Mononuclear cell (primary cell): ENCODE results near the gene ADAMTS10. TPM values are rescaled to one million over a fixed set of nuclear protein-coding genes. Genes with fewer than 3 reads are reported as not detected.
"Not testable (repeated sequence)": the region's sequence is repeated elsewhere in the genome, so short reads cannot be mapped to it uniquely, and the experiment has no call there.

Experiments used
- H3K27me3 ChIP-seq: 2 replicates; pipeline ENCODE4 v1.6.0; 2011; ENCODE audit warnings: low read length, control low read depth; ENCODE audit not compliant: insufficient read depth
- H3K4me1 ChIP-seq: 2 replicates; pipeline ENCODE4 v1.5.1; 2011; ENCODE audit warnings: mild to moderate bottlenecking, low read length, control low read depth; ENCODE audit not compliant: insufficient read depth
- H3K4me3 ChIP-seq: 2 replicates; pipeline ENCODE4 v1.5.1; 2011; ENCODE audit warnings: mild to moderate bottlenecking, low read length, moderate library complexity
- H3K9me3 ChIP-seq: 2 replicates; pipeline ENCODE4 v1.5.1; 2011; ENCODE audit warnings: low read depth, mild to moderate bottlenecking, control low read depth, low read length
- total RNA-seq: library from RNA; depleted of rRNA; stranded (reverse); fragments of >200 nt; gene quantifications from one replicate; pipeline ENCODE4 v1.2.3, GENCODE V29; 2012

ADAMTS10 gene
- total RNA-seq, 1 donor = 29.5 TPM

DNA sequence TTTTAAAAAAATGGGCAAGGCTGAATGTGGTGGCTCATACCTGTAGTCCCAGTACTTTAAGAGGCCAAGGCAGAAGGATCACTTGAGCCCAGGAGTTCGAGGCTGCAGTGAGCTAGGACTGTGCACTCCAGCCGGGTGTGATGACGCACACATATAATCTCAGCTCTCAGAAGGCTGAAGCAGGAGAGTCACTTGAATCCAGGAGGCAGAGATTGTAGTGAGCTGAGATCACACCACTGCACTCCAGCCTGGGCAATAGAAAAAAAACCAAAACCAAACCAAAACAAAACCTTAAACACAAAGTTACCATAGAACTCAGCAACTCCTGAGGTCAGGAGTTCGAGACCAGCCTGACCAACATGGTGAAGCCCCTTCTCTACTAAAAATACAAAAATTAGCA, 26.6 kb upstream of the ADAMTS10 start:
- H3K4me3 ChIP-seq, H3K27me3 ChIP-seq, H3K9me3 ChIP-seq: not testable (repeated sequence)
- H3K4me1 ChIP-seq = peaks cover 49% of the 10 kb centered on the region

GRCh38 chr19:8635422-8635821, 24.9 kb upstream of the ADAMTS10 start:
- Histone ChIP-seq H3K27me3 (no peaks in the 10 kb centered on the region), H3K9me3 (no peaks in the 10 kb centered on the region), H3K4me1 (peaks cover 33% of the 10 kb centered on the region), H3K4me3 (no peak overlapping the region)

- Histone ChIP-seq H3K27me3 (no peaks in the 10 kb centered on the region), H3K4me3 (no peak overlapping the region), H3K9me3 (no peaks in the 10 kb centered on the region), H3K4me1 (no peaks in the 10 kb centered on the region)
Observed at GRCh38 chr19:8631425-8631819, 20.9 kb upstream of the ADAMTS10 start.

DNA sequence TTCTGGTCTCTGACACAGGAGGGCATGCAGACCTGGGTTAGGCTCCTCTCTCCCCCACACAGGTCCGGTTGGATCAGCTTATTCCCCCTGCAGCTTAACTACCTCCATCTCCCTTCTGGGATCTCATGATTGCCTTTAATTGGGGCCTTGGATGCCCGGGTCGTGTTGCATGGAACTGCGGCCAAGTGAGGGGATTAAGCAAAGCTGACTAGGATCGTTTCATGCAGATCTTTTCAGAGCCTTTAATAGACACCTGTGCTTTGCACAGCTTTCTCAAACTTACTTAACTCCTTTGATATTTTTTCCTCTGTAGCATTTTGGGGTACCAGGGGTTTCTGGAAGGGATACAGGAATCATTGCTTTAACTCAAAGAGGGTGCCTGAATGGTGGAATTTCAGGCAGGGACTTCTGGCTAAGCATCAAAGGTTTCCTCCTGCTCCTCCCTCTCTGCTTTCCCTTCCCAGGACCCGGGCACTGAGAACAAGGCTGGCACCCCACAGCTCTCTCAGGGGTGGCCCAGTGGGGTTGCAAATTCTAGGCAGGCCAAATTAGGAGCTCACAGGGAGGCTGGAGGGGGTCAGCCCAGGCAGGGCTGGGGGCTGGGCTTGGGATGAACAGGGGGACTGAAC, 20.4 kb upstream of the ADAMTS10 start:
- no peaks in the 10 kb centered on the region for H3K27me3 ChIP-seq
- H3K4me1 ChIP-seq = no peaks in the 10 kb centered on the region
- H3K4me3 ChIP-seq = no peak overlapping the region
- no peaks in the 10 kb centered on the region for H3K9me3 ChIP-seq

DNA sequence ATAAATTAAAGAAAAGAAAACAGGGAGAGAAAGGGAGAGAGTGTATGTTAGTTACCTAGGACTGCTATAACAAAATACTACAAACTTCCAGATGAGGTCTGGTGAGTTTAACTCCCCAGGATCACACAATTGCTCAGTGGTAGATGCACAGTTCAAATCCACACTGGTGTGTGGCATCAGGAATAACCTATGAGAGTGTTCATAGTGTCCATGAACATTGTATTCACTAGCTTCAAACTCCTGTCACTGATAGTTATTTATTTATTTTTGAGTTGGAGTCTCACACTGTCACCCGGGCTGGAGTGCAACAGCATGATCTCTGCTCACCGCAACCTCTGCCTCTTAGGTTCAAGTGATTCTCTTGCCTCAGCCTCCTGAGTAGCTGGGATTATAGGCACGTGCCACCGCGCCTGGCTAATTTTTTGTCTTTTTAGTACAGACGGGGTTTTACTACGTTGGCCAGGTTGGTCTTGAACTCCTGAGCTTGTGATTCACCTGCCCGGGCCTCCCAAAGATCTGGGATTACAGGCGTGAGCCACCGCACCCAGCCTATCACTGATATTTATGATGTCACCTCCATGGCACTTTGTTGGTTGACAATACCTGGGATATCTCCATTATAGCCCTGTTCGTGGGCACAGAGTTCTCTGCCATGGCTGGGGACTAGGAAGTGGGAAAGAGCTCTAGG, 19.6 kb upstream of the ADAMTS10 start, which contains the start of gene NFILZ:
TSS of gene NFILZ (plus strand) at position 638 of the 688 bp plus-strand sequence. CDS start 46,133 bp downstream, outside the sequence.
- H3K9me3 ChIP-seq = no peaks in the 10 kb centered on the region
- no peaks in the 10 kb centered on the region for H3K27me3 ChIP-seq
- H3K4me1 ChIP-seq = no peaks in the 10 kb centered on the region
- no peak within 1 kb of the TSS for H3K4me3 ChIP-seq

DNA sequence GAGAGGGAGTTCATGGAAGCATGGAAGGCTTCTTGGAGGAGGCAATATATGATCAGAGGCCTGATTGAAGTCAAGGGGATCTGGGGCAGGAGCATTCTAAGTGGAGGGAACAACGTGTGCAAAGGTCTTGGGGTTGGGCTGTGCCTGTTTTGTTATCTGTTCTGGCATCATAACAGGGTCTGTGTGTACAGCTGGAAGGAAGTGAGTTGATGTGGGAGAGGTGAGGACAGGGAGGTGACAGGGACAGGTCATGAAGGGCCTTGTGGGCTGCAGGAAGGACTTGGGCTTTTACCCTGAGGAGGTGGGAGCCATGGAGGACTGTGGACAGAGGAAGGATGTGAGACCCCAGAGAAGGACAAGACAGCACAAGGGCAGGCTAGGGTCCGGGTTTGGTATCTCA, 18.7 kb upstream of the ADAMTS10 start:
- Histone ChIP-seq H3K9me3 (no peaks in the 10 kb centered on the region), H3K4me3 (no peak overlapping the region), H3K4me1 (no peaks in the 10 kb centered on the region), H3K27me3 (no peaks in the 10 kb centered on the region)

DNA sequence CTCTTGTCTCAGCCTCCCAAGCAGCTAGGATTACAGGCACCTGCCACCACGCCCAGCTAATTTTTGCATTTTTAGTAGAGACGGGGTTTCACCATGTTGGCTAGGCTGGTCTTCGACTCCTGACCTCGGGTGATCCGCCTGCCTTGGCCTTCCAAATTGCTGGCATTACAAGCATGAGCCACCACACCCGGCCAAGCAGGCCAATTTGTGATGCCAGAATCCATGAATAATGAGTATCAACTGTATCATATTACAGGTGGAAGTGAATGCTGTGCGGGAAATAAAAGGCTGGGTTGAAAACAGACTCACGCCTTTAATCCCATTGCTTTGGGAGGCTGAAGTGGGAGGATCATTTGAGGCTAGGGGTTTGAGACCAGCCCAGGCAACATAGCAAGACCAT, 16.3 kb upstream of the ADAMTS10 start:
- no peaks in the 10 kb centered on the region for H3K9me3 ChIP-seq

DNA sequence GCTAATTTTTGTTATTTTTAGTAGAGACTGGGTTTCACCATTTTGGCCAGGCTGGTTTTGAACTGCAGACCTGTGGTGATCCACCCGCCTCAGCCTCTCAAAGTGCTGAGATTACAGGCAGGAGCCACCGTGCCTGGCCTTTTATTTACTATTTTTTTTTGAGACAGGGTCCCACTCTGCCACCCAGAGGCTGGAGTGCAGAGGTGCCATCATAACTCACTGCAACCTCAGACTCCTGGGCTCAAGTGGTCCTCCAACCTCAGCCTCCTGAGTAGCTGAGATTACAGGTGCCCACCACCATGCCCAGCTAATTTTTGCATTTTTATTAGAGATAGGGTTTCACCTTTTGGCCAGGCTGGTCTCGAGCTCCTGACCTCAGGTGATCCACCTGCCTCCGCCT, 12.4 kb upstream of the ADAMTS10 start:
- H3K9me3 ChIP-seq, H3K27me3 ChIP-seq, H3K4me3 ChIP-seq, H3K4me1 ChIP-seq: not testable (repeated sequence)

More for the DNA sequence above, 16.3 kb upstream of the ADAMTS10 start:
- H3K27me3 ChIP-seq = no peaks in the 10 kb centered on the region
- H3K4me1 ChIP-seq = no peaks in the 10 kb centered on the region
- no peak overlapping the region for H3K4me3 ChIP-seq

DNA sequence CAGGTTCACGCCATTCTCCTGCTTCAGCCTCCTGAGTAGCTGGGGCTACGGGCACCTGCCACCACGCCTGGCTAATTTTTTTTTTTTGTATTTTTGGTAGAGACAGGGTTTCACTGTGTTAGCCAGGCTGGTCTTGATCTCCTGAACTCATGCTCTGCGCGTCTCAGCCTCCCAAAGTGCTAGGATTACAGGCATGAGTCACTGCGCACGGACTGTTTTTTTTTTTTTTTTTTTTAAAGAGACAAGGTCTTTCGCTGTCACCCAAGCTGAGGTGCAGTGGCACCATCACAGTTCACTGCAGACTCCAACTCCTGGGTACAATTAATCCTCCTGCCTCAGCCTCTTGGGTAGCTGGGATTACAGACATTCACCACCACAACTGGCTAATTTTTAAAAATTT, 8.2 kb upstream of the ADAMTS10 start:
- no peak overlapping the region for H3K4me3 ChIP-seq
- H3K9me3 ChIP-seq = no peaks in the 10 kb centered on the region
- peaks cover 11% of the 10 kb centered on the region for H3K4me1 ChIP-seq
- no peaks in the 10 kb centered on the region for H3K27me3 ChIP-seq

GRCh38 chr19:8617984-8618383, 7.5 kb upstream of the ADAMTS10 start:
- no peak overlapping the region for H3K4me3 ChIP-seq
- no peaks in the 10 kb centered on the region for H3K9me3 ChIP-seq
- H3K4me1 ChIP-seq = peaks cover 11% of the 10 kb centered on the region
- no peaks in the 10 kb centered on the region for H3K27me3 ChIP-seq

GRCh38 chr19:8617325-8617724, 6.8 kb upstream of the ADAMTS10 start:
- peaks cover 11% of the 10 kb centered on the region for H3K4me1 ChIP-seq
- H3K4me3 ChIP-seq, H3K27me3 ChIP-seq, H3K9me3 ChIP-seq: not testable (repeated sequence)

GRCh38 chr19:8616861-8617260, 6.3 kb upstream of the ADAMTS10 start:
- H3K4me1 ChIP-seq = peaks cover 12% of the 10 kb centered on the region
- no peak overlapping the region for H3K4me3 ChIP-seq

DNA sequence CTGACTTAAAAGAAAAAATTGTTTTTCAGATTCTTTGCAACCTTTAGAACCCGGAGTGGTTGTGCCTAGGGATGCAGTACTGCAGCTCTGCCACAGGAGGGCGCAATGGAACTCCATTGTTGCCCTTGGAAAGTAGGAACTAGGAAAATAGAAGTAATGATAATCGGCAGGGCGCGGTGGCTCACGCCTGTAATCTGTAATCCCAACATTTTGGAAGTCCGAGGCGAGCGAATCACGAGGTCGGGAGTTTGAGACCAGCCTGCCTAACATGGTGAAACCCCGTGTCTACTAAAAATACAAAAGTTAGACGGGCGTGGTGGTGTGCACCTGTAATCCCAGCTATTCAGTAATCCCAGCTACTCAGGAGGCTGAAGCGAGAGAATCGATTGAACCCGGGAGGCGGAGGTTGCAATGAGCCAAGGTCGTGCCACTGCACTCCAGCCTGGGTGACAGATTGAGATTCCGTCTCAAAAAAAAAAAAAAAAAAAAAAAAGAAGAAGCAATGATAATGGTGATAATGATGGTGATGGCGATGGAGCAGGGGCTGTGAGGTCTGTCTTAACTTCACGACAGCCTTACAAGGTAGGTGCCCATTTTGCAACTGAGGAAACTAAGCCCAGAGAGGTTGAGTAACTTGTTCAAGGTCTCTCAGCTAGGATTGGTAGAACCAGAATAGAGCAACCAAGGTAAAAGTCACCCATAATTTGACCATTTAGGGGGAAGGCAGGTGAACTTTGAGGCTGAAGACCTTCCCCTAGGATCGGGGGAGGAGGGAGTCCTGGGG, 5.5 kb upstream of the ADAMTS10 start:
- H3K4me1 ChIP-seq = peaks cover 16% of the 10 kb centered on the region
- no peak overlapping the region for H3K4me3 ChIP-seq
- no peaks in the 10 kb centered on the region for H3K27me3 ChIP-seq
- H3K9me3 ChIP-seq = no peaks in the 10 kb centered on the region

More at GRCh38 chr19:8616861-8617260, 6.3 kb upstream of the ADAMTS10 start:
- H3K9me3 ChIP-seq = no peaks in the 10 kb centered on the region
- no peaks in the 10 kb centered on the region for H3K27me3 ChIP-seq

GRCh38 chr19:8615024-8615423, 4.5 kb upstream of the ADAMTS10 start:
- peaks cover 2% of the 10 kb centered on the region for H3K27me3 ChIP-seq
- H3K9me3 ChIP-seq = no peaks in the 10 kb centered on the region

DNA sequence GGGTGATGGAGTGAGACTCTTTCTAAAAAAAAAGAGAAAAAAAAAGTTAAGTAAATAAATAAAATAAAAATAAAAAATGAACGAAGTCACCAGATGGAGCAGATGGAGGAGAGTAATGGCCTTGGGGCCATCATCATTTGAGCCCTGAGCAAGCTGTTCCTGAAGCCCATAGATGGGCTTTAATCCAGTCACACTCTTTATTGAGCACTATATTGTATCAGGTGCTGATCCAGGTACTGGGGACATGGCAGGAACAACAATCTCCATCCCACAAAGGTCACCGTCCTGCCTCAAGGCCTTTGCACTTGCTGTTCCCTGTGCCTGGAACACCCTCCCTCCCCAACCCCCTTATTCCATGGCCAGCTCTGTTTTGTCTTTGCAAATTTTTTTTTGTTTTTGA, 3.9 kb upstream of the ADAMTS10 start:
- H3K4me1 ChIP-seq = peaks cover 25% of the 10 kb centered on the region
- no peak overlapping the region for H3K4me3 ChIP-seq
- peaks cover 7% of the 10 kb centered on the region for H3K27me3 ChIP-seq
- H3K9me3 ChIP-seq = no peaks in the 10 kb centered on the region

More at GRCh38 chr19:8615024-8615423, 4.5 kb upstream of the ADAMTS10 start:
- H3K4me1 ChIP-seq = peaks cover 19% of the 10 kb centered on the region
- H3K4me3 ChIP-seq = no peak overlapping the region
